ENCODE measurements around the gene CYTIP.

CYTIP gene

GRCh38 chr2:157463002-157463401 is 19.1 kb upstream of the CYTIP start:
- no peak for TF ChIP-seq CTCF (IDR thresholded peaks at IDR 0.05; ENCODE audit: borderline replicate concordance, insufficient read depth, low read depth, low read length)
- H3K4me3 ChIP-seq (ENCODE audit: low read depth, low read length), result no peak overlapping the region

- H3K4me3 ChIP-seq (ENCODE audit: low read depth, low read length), result no peak overlapping the region
- TF ChIP-seq CTCF (IDR thresholded peaks at IDR 0.05; ENCODE audit: borderline replicate concordance, insufficient read depth, low read depth, low read length), result no peak
Measured at GRCh38 chr2:157460897-157461296, 17.0 kb upstream of the CYTIP start.

- TF ChIP-seq CTCF (IDR thresholded peaks at IDR 0.05; ENCODE audit: borderline replicate concordance, insufficient read depth, low read depth, low read length), result no peak
Measured at GRCh38 chr2:157460384-157460837, 16.5 kb upstream of the CYTIP start.

DNA sequence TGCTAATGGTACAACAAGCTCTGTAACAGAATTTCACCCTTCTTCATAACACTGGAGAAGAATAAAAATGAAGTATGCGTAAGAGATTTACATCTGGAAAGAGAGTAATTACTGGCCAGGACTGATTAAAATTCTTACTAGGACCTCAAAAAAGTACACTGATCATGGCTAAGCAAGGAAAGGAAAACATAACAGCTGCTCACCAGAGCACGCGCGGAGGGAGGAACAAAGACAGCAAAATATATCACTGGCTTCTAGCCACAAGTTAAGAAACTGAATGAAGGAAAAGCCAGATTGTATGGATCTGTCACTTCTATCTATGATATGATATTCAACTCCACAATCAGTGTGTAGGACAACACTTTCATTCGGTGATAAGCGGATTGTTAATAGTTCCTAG is 15.6 kb upstream of the CYTIP start:
- H3K4me3 ChIP-seq (ENCODE audit: low read depth, low read length), result no peak overlapping the region
- no peak for TF ChIP-seq CTCF (IDR thresholded peaks at IDR 0.05; ENCODE audit: borderline replicate concordance, insufficient read depth, low read depth, low read length)

More at GRCh38 chr2:157460384-157460837, 16.5 kb upstream of the CYTIP start:
- no peak overlapping the region for H3K4me3 ChIP-seq (ENCODE audit: low read depth, low read length)

- no peak for TF ChIP-seq CTCF (IDR thresholded peaks at IDR 0.05; ENCODE audit: borderline replicate concordance, insufficient read depth, low read depth, low read length)
Measured at GRCh38 chr2:157447741-157448140, 3.9 kb upstream of the CYTIP start.

GRCh38 chr2:157447031-157447430 is 3.1 kb upstream of the CYTIP start:
- TF ChIP-seq CTCF (IDR thresholded peaks at IDR 0.05; ENCODE audit: borderline replicate concordance, insufficient read depth, low read depth, low read length), result no peak
- H3K4me3 ChIP-seq (ENCODE audit: low read depth, low read length), result no peak overlapping the region

More at GRCh38 chr2:157447741-157448140, 3.9 kb upstream of the CYTIP start:
- H3K4me3 ChIP-seq (ENCODE audit: low read depth, low read length), result no peak overlapping the region

DNA sequence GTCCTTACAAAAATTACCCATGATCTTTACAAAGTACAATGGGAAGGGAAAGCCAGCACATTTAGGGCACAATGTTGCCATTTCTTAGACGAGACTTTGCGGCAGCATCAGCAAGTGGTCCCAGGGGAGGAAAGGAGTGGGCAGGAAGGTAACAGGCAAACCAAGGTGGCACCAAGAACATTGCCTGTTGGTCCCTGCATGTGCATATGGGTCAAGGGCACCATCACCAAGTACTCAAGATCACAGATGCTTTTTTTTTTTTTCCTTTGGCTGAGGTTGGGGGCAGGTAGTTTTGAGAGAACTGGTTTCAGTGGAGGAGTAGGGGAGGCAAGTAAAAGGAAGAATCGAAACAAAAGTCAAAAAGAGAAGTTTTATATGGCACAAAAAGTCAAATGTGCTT is 752 bp upstream of the CYTIP start:
- no peak for TF ChIP-seq CTCF (IDR thresholded peaks at IDR 0.05; ENCODE audit: borderline replicate concordance, insufficient read depth, low read depth, low read length)

More for the DNA sequence above, 752 bp upstream of the CYTIP start:
- peak overlapping the region; percentile 14 for H3K4me3 ChIP-seq (ENCODE audit: low read depth, low read length)

Measured in GM12875 (cell line).